Kidney glomerular epithelial cell (primary cell): ENCODE measurements around the gene OR2T12.
A peak's percentile ranks its signal among the peaks of the same experiment; 100 is the strongest.
"Not testable (repeated sequence)": the region's sequence is repeated elsewhere in the genome, so short reads cannot be mapped to it uniquely, and the experiment has no call there.

Source experiments
- DNase-seq: peaks from one replicate; lab custom pipeline; 2025; lab: John Stamatoyannopoulos, UW

The OR2T12 gene

GRCh38 chr1:248303324-248303723 lies at the start of gene OR2T12:
TSS of gene OR2T12 (minus strand) at chr1:248303424. CDS start at chr1:248295578, 7,846 bp downstream.
- no peak for DNase-seq

GRCh38 chr1:248348475-248348874 lies 45.3 kb upstream of the OR2T12 start, which contains the start of gene OR14C36:
TSS of gene OR14C36 (plus strand) at chr1:248348775. CDS start at chr1:248348775, 0 bp downstream.
- no peak for DNase-seq

GRCh38 chr1:248343451-248343850 lies 40.2 kb upstream of the OR2T12 start:
- DNase-seq = no peak

GRCh38 chr1:248324468-248324867 lies 21.2 kb upstream of the OR2T12 start, which contains the start of gene OR2M7:
TSS of gene OR2M7 (minus strand) at chr1:248324568. CDS start at chr1:248324568, 0 bp downstream.
- DNase-seq = no peak

- no peak for DNase-seq
Observed at GRCh38 chr1:248316796-248317195, 13.6 kb upstream of the OR2T12 start.

GRCh38 chr1:248306740-248307139 lies 3.5 kb upstream of the OR2T12 start:
- DNase-seq = not testable (repeated sequence)

- no peak for DNase-seq
Observed at GRCh38 chr1:248306103-248306502, 2.9 kb upstream of the OR2T12 start.

- DNase-seq = not testable (repeated sequence)
Observed at GRCh38 chr1:248305672-248306071, 2.4 kb upstream of the OR2T12 start.

- no peak for DNase-seq
Observed at GRCh38 chr1:248288391-248288790, 14.8 kb downstream of the OR2T12 start.

GRCh38 chr1:248277876-248278275 lies 25.3 kb downstream of the OR2T12 start, which contains the start of gene OR2T33:
TSS of gene OR2T33 (minus strand) at chr1:248277976. CDS start at chr1:248273814, 4,162 bp downstream.
- DNase-seq = no peak

- DNase-seq = not testable (repeated sequence)
Observed at GRCh38 chr1:248273225-248273624, 30.0 kb downstream of the OR2T12 start.

GRCh38 chr1:248268178-248268577 lies 35.0 kb downstream of the OR2T12 start:
- no peak for DNase-seq

GRCh38 chr1:248259309-248259708 lies 43.9 kb downstream of the OR2T12 start:
- not testable (repeated sequence) for DNase-seq

GRCh38 chr1:248243204-248243603 lies 60.0 kb downstream of the OR2T12 start:
- DNase-seq = peak; percentile 24
